GM21423 (cell line): ENCODE results near the gene SGSM1.

Experiments
- ATAC-seq: cut with Tn5 transposase; IDR thresholded peaks from one replicate; pipeline ENCODE4 v1.9.1; 2021; ENCODE audit warnings: mild to moderate bottlenecking, moderate library complexity; ENCODE audit not compliant: unreplicated experiment

Gene SGSM1

GRCh38 chr22:24805790-24806662, at the start of gene SGSM1:
SGSM1 (plus strand) TSS chr22:24806211; CDS start chr22:24806326, 115 bp downstream.
- no peak for ATAC-seq

GRCh38 chr22:24758164-24758799, 47.7 kb upstream of the SGSM1 start:
- ATAC-seq = no peak

- ATAC-seq = no peak
These were observed 46.2 kb upstream of the SGSM1 start for GRCh38 chr22:24759765-24760164.

- ATAC-seq = no peak
These were observed 45.2 kb upstream of the SGSM1 start for GRCh38 chr22:24760708-24761306.

GRCh38 chr22:24761888-24762675, 43.9 kb upstream of the SGSM1 start:
- ATAC-seq = no peak

- ATAC-seq = no peak
These were observed 42.0 kb upstream of the SGSM1 start for GRCh38 chr22:24763872-24764485.

- no peak for ATAC-seq
These were observed 40.8 kb upstream of the SGSM1 start for GRCh38 chr22:24765166-24765565.

GRCh38 chr22:24768537-24769374, 37.3 kb upstream of the SGSM1 start:
- ATAC-seq = no peak

- no peak for ATAC-seq
These were observed 33.4 kb upstream of the SGSM1 start for GRCh38 chr22:24772493-24773220.

- no peak for ATAC-seq
These were observed 30.1 kb upstream of the SGSM1 start for GRCh38 chr22:24775769-24776492.

- no peak for ATAC-seq
These were observed 29.5 kb upstream of the SGSM1 start for GRCh38 chr22:24776525-24776924.

GRCh38 chr22:24789516-24789915, 16.5 kb upstream of the SGSM1 start:
- ATAC-seq = no peak

GRCh38 chr22:24791362-24791761, 14.6 kb upstream of the SGSM1 start:
- no peak for ATAC-seq

- no peak for ATAC-seq
These were observed 10.0 kb upstream of the SGSM1 start for GRCh38 chr22:24796056-24796455.

GRCh38 chr22:24796860-24797259, 9.2 kb upstream of the SGSM1 start:
- ATAC-seq = no peak

- no peak for ATAC-seq
These were observed 4.0 kb upstream of the SGSM1 start for GRCh38 chr22:24801901-24802465.

- ATAC-seq = no peak
These were observed 2.9 kb upstream of the SGSM1 start for GRCh38 chr22:24803064-24803542.

- no peak for ATAC-seq
These were observed 621 bp downstream of the SGSM1 start for GRCh38 chr22:24806663-24807001.
